A549 (cell line): ENCODE results near the gene TTC21A. TPM values are rescaled to one million over a fixed set of nuclear protein-coding genes. Genes with fewer than 3 reads are reported as not detected.

Experiments used
- ATAC-seq, 2 experiments: fragments of 200-7000 bp in 1 of 2; fragments of >200 bp in 1 of 2; cut with Nextera tagmentation in 1 of 2; cut with Tn5 transposase in 1 of 2; 3 replicates each; pipeline versions ENCODE4 v1.8.0 to v1.9.1; 2018 to 2020; ENCODE audit warnings: mild to moderate bottlenecking in 1 of 2, moderate library complexity in 1 of 2
- CTCF ChIA-PET: fragments of 300-600 bp; sonication (Branson Sonifier 250); formaldehyde crosslinking; extraction: SDS; loops from one replicate; lab custom pipeline; 2021; ENCODE audit warnings: antibody characterized with exemption, inconsistent platforms; lab: Yijun Ruan, JAX
- POLR2A ChIA-PET: fragments of 350-600 bp; formaldehyde crosslinking; extraction: SDS; loops from one replicate; lab custom pipeline; 2021; ENCODE audit warnings: antibody characterized with exemption, inconsistent platforms; lab: Yijun Ruan, JAX
- DNase-seq, 2 experiments: peaks; one replicate each; pipeline versions ENCODE4 v3.0.0 to v3.0.0-alpha.2; 2011 to 2016; ENCODE audit warnings: low read depth in 1 of 2, low spot score in 1 of 2
- FAIRE-seq: peaks from 2 replicates; lab custom pipeline; 2011; peaks lifted over from hg19 to GRCh38; lab: Jason Lieb, UNC
- H3K27ac ChIP-seq, 2 experiments: fragments of >200 bp; sonication (Bioruptor Twin); formaldehyde crosslinking; 3 replicates each; pipeline ENCODE4 v1.5.1; 2016 to 2017
- H3K4me1 ChIP-seq: fragments of >200 bp; sonication (Bioruptor Twin); formaldehyde crosslinking; 3 replicates; pipeline ENCODE4 v1.6.1; 2016
- H3K4me2 ChIP-seq: fragments of >200 bp; sonication (Bioruptor Twin); formaldehyde crosslinking; 3 replicates; pipeline ENCODE4 v1.6.1; 2016
- H3K4me3 ChIP-seq: fragments of >200 bp; sonication (Bioruptor Twin); formaldehyde crosslinking; 3 replicates; pipeline ENCODE4 v1.5.1; 2016
- H3K9me3 ChIP-seq: fragments of >200 bp; sonication (Bioruptor Twin); formaldehyde crosslinking; 3 replicates; pipeline ENCODE4 v1.6.1; 2016
- CBX2 ChIP-seq: fragments of 200-600 bp; sonication (generic); IDR thresholded peaks from 2 replicates; pipeline ENCODE4 v1.6.1; 2016; ENCODE audit warnings: low read depth, mild to moderate bottlenecking, borderline replicate concordance
- CBX8 ChIP-seq: fragments of 200-600 bp; sonication (generic); IDR thresholded peaks from 2 replicates; pipeline ENCODE4 v1.6.1; 2016
- CHD2 ChIP-seq: fragments of 150-350 bp; IDR thresholded peaks from 2 replicates; pipeline ENCODE4 v1.6.1; 2014; ENCODE audit warnings: low read length; ENCODE audit not compliant: partially characterized antibody
- E2F6 ChIP-seq: IDR thresholded peaks from 2 replicates; pipeline ENCODE4 v1.6.1; 2012; ENCODE audit warnings: low read depth, borderline replicate concordance
- EHMT2 ChIP-seq: fragments of 200-600 bp; sonication (generic); IDR thresholded peaks from 2 replicates; pipeline ENCODE4 v1.6.1; 2016; ENCODE audit warnings: antibody characterized with exemption, low read depth, mild to moderate bottlenecking, moderate library complexity
- ELK1 ChIP-seq: fragments of 150-350 bp; IDR thresholded peaks from 2 replicates; pipeline ENCODE4 v1.6.1; 2014; ENCODE audit warnings: low read depth, mild to moderate bottlenecking, low read length
- ESRRA ChIP-seq: fragments of 150-350 bp; IDR thresholded peaks from 2 replicates; pipeline ENCODE4 v1.6.1; 2014; ENCODE audit warnings: mild to moderate bottlenecking, low read length, borderline replicate concordance
- FOSB ChIP-seq: fragments of 250-450 bp; sonication (Bioruptor Pico); IDR thresholded peaks from 2 replicates; pipeline ENCODE4 v1.5.0; 2020; ENCODE audit warnings: mild to moderate bottlenecking, moderate library complexity
- HDAC2 ChIP-seq: fragments of 200-600 bp; sonication (generic); IDR thresholded peaks from 2 replicates; pipeline ENCODE4 v1.6.1; 2016
- HEYL ChIP-seq: fragments of 250-450 bp; sonication (Bioruptor Pico); IDR thresholded peaks from 2 replicates; pipeline ENCODE4 v1.8.0; 2021; ENCODE audit warnings: mild to moderate bottlenecking, moderate library complexity
- HOXB5 ChIP-seq: fragments of 250-450 bp; sonication (Bioruptor Pico); IDR thresholded peaks from 2 replicates; pipeline ENCODE4 v1.5.0; 2020; ENCODE audit warnings: mild to moderate bottlenecking, moderate library complexity
- KDM5A ChIP-seq: fragments of 200-600 bp; sonication (generic); IDR thresholded peaks from 2 replicates; pipeline ENCODE4 v1.6.1; 2016; ENCODE audit warnings: antibody characterized with exemption, mild to moderate bottlenecking
- MAX ChIP-seq: IDR thresholded peaks from 2 replicates; pipeline ENCODE4 v1.6.1; 2012
- MYC ChIP-seq: IDR thresholded peaks from 2 replicates; pipeline ENCODE4 v1.6.1; 2012; ENCODE audit warnings: mild to moderate bottlenecking, inconsistent platforms, low read length, improper control_type of control experiment, borderline replicate concordance
- NPAS2 ChIP-seq: fragments of 250-450 bp; sonication (Bioruptor Pico); IDR thresholded peaks from 2 replicates; pipeline ENCODE4 v1.8.0; 2022; ENCODE audit warnings: mild to moderate bottlenecking, moderate library complexity, borderline replicate concordance
- PBX3 ChIP-seq: IDR thresholded peaks from 2 replicates; pipeline ENCODE4 v1.6.1; 2012
- POLR2A ChIP-seq: IDR thresholded peaks from 2 replicates; pipeline ENCODE4 v1.6.1; 2012; ENCODE audit warnings: mild to moderate bottlenecking, low read length
- RAD21 ChIP-seq, 2 experiments: fragments of >200 bp in 1 of 2; sonication (Bioruptor Twin) in 1 of 2; formaldehyde crosslinking in 1 of 2; IDR thresholded peaks in 1 of 2; conservative IDR thresholded peaks in 1 of 2; 2 replicates in 1 of 2; 3 replicates in 1 of 2; pipeline ENCODE4 v1.6.1; 2012 to 2018; ENCODE audit warnings: inconsistent platforms in 1 of 2
- RCOR1 ChIP-seq: fragments of 150-350 bp; IDR thresholded peaks from 2 replicates; pipeline ENCODE4 v1.6.1; 2014; ENCODE audit warnings: antibody characterized with exemption, low read length, low read depth
- REST ChIP-seq: fragments of 200-600 bp; sonication (generic); IDR thresholded peaks from 2 replicates; pipeline ENCODE4 v1.6.1; 2016; ENCODE audit warnings: antibody characterized with exemption, mild to moderate bottlenecking, moderate library complexity
- SMC3 ChIP-seq: fragments of >200 bp; sonication (Bioruptor Twin); formaldehyde crosslinking; IDR thresholded peaks from 3 replicates; pipeline ENCODE4 v1.6.1; 2018; ENCODE audit warnings: inconsistent platforms
- TFCP2L1 ChIP-seq: fragments of 250-450 bp; sonication (Bioruptor Pico); IDR thresholded peaks from 2 replicates; pipeline ENCODE4 v1.5.0; 2021; ENCODE audit warnings: mild to moderate bottlenecking
- USF2 ChIP-seq: fragments of 450-650 bp; IDR thresholded peaks from 2 replicates; pipeline ENCODE4 v1.6.1; 2014; ENCODE audit warnings: antibody characterized with exemption
- ZC3H11A ChIP-seq: fragments of 450-650 bp; IDR thresholded peaks from 2 replicates; pipeline ENCODE4 v1.6.1; 2014; ENCODE audit warnings: antibody characterized with exemption, mild to moderate bottlenecking
- WGBS: methylation state at CpG from one replicate; pipeline ENCODE4 v1.1.6; 2017; ENCODE audit errors: missing lambda C conversion rate; 5-methylcytosine and 5-hydroxymethylcytosine counted together
- polyA plus RNA-seq, 4 experiments: library from polyadenylated mRNA; depleted of rRNA in 3 of 4; stranded (reverse); fragments of >200 nt; fragmentation: RNase III in 1 of 4; extraction: RNeasy Plus Mini Kit Qiagen cat#74134 plus additional on column Dnase treatment in 1 of 4; gene quantifications; 2 replicates in 3 of 4; 3 replicates in 1 of 4; pipeline ENCODE4 v1.2.3, GENCODE V29; 2011 to 2017
- TF ChIP-seq, protein P1 (sequence below): fragments of >200 bp; sonication (Bioruptor Twin); formaldehyde crosslinking; IDR thresholded peaks from 2 replicates; pipeline ENCODE4 v1.6.1; 2016

TTC21A gene
- polyA plus RNA-seq, 2 of the 4 experiments (the other 2 are of a cell fraction): 1.1 to 1.4 TPM

DNA sequence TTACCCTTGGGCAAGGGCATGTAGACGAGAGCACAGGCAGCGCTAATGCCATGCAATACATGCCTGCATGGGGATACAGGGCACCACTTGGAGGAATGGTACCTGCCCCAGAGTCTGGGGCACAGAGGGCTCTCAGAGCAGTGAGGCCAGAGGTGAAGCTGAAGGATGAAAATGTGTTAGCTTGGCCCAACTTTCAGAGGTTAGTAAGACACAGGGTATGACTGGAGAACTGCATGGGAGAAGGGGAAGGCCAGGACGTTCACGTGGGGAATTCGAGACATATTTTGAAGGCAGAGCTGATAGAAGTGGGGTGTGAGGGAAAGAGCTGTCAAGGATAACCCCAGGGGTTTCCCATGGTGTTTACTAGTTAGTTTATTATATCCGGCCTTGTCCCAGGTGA lies 26.3 kb downstream of the TTC21A start:
- ATAC-seq (no peak), DNase-seq (no peak), FAIRE-seq (no peak)
- POLR2A ChIA-PET: no interaction called here
- Histone ChIP-seq H3K4me1 (no peaks in the 10 kb centered on the region), H3K9me3 (no peaks in the 10 kb centered on the region), H3K4me3 (no peak overlapping the region), H3K4me2 (no peak overlapping the region), H3K27ac (no peak overlapping the region)
- CTCF ChIA-PET: interaction anchor here (1.6 to 22.7 kb wide), 3 partner anchors 56 to 158 kb away, joined by 5 to 383 read pairs (median 10); no protein-coding TSS in a partner anchor
- TF ChIP-seq USF2: no peak
- no peak for TF ChIP-seq FOSB (CRISPR knock-in tag)
- TF ChIP-seq ESRRA: no peak
- 64% methylated on average over 6 of the region's 6 CpGs for WGBS

DNA sequence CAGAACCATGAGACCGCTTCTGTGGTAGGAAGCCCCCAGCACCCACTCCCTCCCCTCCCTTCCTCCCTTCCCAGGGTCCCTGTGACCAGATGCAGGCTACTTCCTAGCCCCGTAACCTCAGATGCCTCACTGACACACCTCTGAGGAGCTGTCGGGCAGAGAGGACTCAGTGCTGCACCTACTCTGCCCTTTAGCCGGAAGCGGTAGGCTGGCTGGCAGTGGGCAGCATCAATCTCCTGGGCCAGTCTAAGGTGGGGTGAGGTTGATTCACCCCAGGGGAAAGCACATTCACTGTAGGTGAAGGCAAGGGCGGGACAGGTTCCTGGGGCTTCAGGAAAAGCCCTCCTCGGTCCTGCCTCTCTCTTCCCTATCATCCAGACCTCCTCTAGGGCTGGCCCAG lies 26.8 kb downstream of the TTC21A start:
- Histone ChIP-seq H3K9me3 (no peaks in the 10 kb centered on the region), H3K4me3 (no peak overlapping the region), H3K4me2 (no peak overlapping the region)
- ATAC-seq: no peak
- no peak for DNase-seq
- POLR2A ChIA-PET: no interaction called here
- CTCF ChIA-PET: interaction anchor here (1.6 to 22.7 kb wide), 3 partner anchors 55 to 157 kb away, joined by 5 to 383 read pairs (median 10); no protein-coding TSS in a partner anchor
- no peak for FAIRE-seq
- TF ChIP-seq ELK1 (no peak), HOXB5 (CRISPR knock-in tag) (no peak), HDAC2 (no peak), HEYL (CRISPR knock-in tag) (no peak)
- TF ChIP-seq, all 56 proteins: peak for 0
- Histone ChIP-seq H3K27ac (no peak overlapping the region), H3K4me1 (no peaks in the 10 kb centered on the region)
- WGBS: 77% methylated on average over 7 of the region's 7 CpGs

DNA sequence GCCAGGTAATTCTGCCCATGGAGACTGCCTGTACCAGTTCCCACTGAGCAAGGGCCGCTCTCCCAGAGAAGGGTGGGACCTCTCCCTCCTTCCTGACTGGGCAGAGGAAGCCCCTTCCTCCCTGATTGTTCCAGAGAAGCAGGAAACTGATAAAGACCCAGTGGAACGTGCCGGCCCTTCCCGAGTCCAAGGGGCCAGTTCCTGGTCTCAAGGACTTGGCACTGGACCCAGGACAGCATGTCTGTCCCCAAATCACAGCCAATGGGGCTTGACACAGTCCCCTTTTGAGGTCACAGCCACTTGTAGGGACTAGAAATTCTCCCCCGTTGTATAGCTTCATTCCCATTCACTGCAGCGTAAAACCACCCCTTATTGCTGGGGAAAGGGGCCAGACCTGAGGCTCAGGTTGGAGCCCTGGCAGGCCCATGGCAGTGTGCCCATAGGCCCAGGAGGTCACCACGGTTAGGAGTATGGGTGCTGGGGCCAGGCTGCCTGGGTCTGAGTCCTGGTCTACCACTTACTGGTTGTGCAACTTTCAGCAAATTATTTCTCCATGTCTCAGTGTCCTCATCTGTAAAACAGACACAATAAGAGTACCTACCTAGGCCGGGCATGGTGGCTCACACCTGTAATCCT lies 27.8 kb downstream of the TTC21A start:
- Histone ChIP-seq H3K9me3 (no peaks in the 10 kb centered on the region), H3K4me3 (no peak overlapping the region), H3K4me2 (no peak overlapping the region), H3K27ac (no peak overlapping the region), H3K4me1 (no peaks in the 10 kb centered on the region)
- 88% methylated on average over 8 of the region's 8 CpGs for WGBS
- ChIA-PET POLR2A (interaction anchor here (1.1 kb wide), 1 partner anchor 9 kb away, joined by 4 read pairs; no protein-coding TSS in a partner anchor), CTCF (interaction anchor here (22.7 kb wide), 1 partner anchor 156 kb away, joined by 383 read pairs; no protein-coding TSS in a partner anchor)
- no peak for FAIRE-seq
- DNase-seq: no peak
- TF ChIP-seq NPAS2 (CRISPR knock-in tag) (no peak), EHMT2 (no peak), CBX2 (no peak), HDAC2 (no peak), CBX8 (no peak), KDM5A (no peak), PBX3 (no peak), RCOR1 (no peak), E2F6 (no peak), ZC3H11A (no peak), REST (no peak), POLR2A (no peak), TFCP2L1 (no peak), SMC3 (no peak), RAD21 (conservative IDR thresholded peaks at IDR 0.05 in 1 of 2, IDR thresholded peaks at IDR 0.05 in 1 of 2) (no peak), MAX (no peak), CHD2 (no peak), MYC (no peak)
- TF ChIP-seq, protein P1, sequence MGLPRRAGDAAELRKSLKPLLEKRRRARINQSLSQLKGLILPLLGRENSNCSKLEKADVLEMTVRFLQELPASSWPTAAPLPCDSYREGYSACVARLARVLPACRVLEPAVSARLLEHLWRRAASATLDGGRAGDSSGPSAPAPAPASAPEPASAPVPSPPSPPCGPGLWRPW: no peak
- ATAC-seq: no peak
